H9 (cell line): ENCODE data around the gene ZDHHC1. TPM values are rescaled to one million over a fixed set of nuclear protein-coding genes. Genes with fewer than 3 reads are reported as not detected.

ENCODE experiments used
- DNase-seq: peaks from one replicate; pipeline ENCODE4 v3.0.0-alpha.2; 2017
- H2AFZ ChIP-seq: one replicate; pipeline ENCODE4 v1.6.1; 2013; ENCODE audit warnings: mild to moderate bottlenecking, low read length, control low read depth, moderate library complexity
- H2AK5ac ChIP-seq: 2 replicates; pipeline ENCODE4 v1.6.1; 2013; ENCODE audit warnings: low read length, control low read depth, mixed read lengths; ENCODE audit not compliant: insufficient read length
- H2BK120ac ChIP-seq: one replicate; pipeline ENCODE4 v1.6.1; 2013; ENCODE audit warnings: low read depth, mild to moderate bottlenecking, low read length, control low read depth, inconsistent platforms; ENCODE audit not compliant: poor library complexity, severe bottlenecking
- H2BK12ac ChIP-seq: 2 replicates; pipeline ENCODE4 v1.6.1; 2013; ENCODE audit warnings: low read length, control low read depth, mixed read lengths, low read depth; ENCODE audit not compliant: insufficient read length
- H2BK15ac ChIP-seq: 2 replicates; pipeline ENCODE4 v1.6.1; 2013; ENCODE audit warnings: low read depth, low read length, control low read depth
- H2BK20ac ChIP-seq: one replicate; pipeline ENCODE4 v1.6.1; 2013; ENCODE audit warnings: low read depth, mild to moderate bottlenecking, low read length, control low read depth, inconsistent platforms; ENCODE audit not compliant: poor library complexity, severe bottlenecking
- H2BK5ac ChIP-seq: 2 replicates; pipeline ENCODE4 v1.6.1; 2013; ENCODE audit warnings: low read length, control low read depth, mixed read lengths; ENCODE audit not compliant: insufficient read length
- H3K14ac ChIP-seq: 2 replicates; pipeline ENCODE4 v1.6.1; 2013; ENCODE audit warnings: low read length, control low read depth; ENCODE audit not compliant: insufficient read depth
- H3K18ac ChIP-seq: 2 replicates; pipeline ENCODE4 v1.6.1; 2013; ENCODE audit warnings: low read depth, mild to moderate bottlenecking, mixed read lengths, low read length, control low read depth; ENCODE audit not compliant: insufficient read length
- H3K23ac ChIP-seq: 2 replicates; pipeline ENCODE4 v1.6.1; 2013; ENCODE audit warnings: low read length, control low read depth, mixed read lengths, low read depth; ENCODE audit not compliant: insufficient read length
- H3K23me2 ChIP-seq: 2 replicates; pipeline ENCODE4 v1.6.1; 2013; ENCODE audit warnings: low read depth, mild to moderate bottlenecking, mixed read lengths, low read length, control low read depth; ENCODE audit not compliant: insufficient read length, poor library complexity, severe bottlenecking
- H3K27ac ChIP-seq: 2 replicates; pipeline ENCODE4 v1.5.1; 2013; ENCODE audit warnings: low read length, control low read depth, mixed read lengths, low read depth; ENCODE audit not compliant: insufficient read length
- H3K27me3 ChIP-seq: 2 replicates; pipeline ENCODE4 v1.6.1; 2013; ENCODE audit warnings: low read length, control low read depth, inconsistent platforms; ENCODE audit not compliant: insufficient read depth
- H3K4ac ChIP-seq: 2 replicates; pipeline ENCODE4 v1.6.1; 2013; ENCODE audit warnings: low read depth, mild to moderate bottlenecking, control low read depth, inconsistent platforms, low read length, moderate library complexity
- H3K4me1 ChIP-seq: 2 replicates; pipeline ENCODE4 v1.6.1; 2013; ENCODE audit warnings: low read length, control low read depth, inconsistent platforms; ENCODE audit not compliant: insufficient read depth
- H3K4me2 ChIP-seq: 2 replicates; pipeline ENCODE4 v1.6.1; 2013; ENCODE audit warnings: low read length, control low read depth, mixed read lengths; ENCODE audit not compliant: insufficient read length, insufficient read depth
- H3K56ac ChIP-seq: 2 replicates; pipeline ENCODE4 v1.6.1; 2013; ENCODE audit warnings: low read depth, mild to moderate bottlenecking, mixed read lengths, low read length, control low read depth; ENCODE audit not compliant: insufficient read length
- H3K79me1 ChIP-seq: 2 replicates; pipeline ENCODE4 v1.6.1; 2013; ENCODE audit warnings: low read depth, mild to moderate bottlenecking, moderate library complexity, low read length, control low read depth, inconsistent platforms; ENCODE audit not compliant: insufficient read depth, poor library complexity, severe bottlenecking
- H3K79me2 ChIP-seq: 2 replicates; pipeline ENCODE4 v1.6.1; 2013; ENCODE audit warnings: low read length, control low read depth, inconsistent platforms; ENCODE audit not compliant: insufficient read depth
- H3K9ac ChIP-seq: 2 replicates; pipeline ENCODE4 v1.6.1; 2013; ENCODE audit warnings: low read length, control low read depth, mixed read lengths; ENCODE audit not compliant: insufficient read length; ENCODE audit errors: extremely low read depth
- H3K9me3 ChIP-seq: one replicate; pipeline ENCODE4 v1.6.1; 2013; ENCODE audit warnings: low read depth, low read length, inconsistent platforms; ENCODE audit not compliant: control insufficient read depth
- H3T11ph ChIP-seq: one replicate; pipeline ENCODE4 v1.6.1; 2013; ENCODE audit warnings: mild to moderate bottlenecking, low read length, control low read depth, inconsistent platforms
- H4K20me1 ChIP-seq: one replicate; pipeline ENCODE4 v1.6.1; 2013; ENCODE audit not compliant: control insufficient read depth, insufficient read length, insufficient read depth
- H4K5ac ChIP-seq: 2 replicates; pipeline ENCODE4 v1.6.1; 2013; ENCODE audit warnings: low read depth, mild to moderate bottlenecking, mixed read lengths, low read length, control low read depth; ENCODE audit not compliant: insufficient read length
- H4K8ac ChIP-seq: replicated peaks from 2 replicates; pipeline ENCODE4 v1.6.1; 2013; ENCODE audit warnings: low read length, control low read depth, mixed read lengths, low read depth; ENCODE audit not compliant: insufficient read length
- H4K91ac ChIP-seq: 2 replicates; pipeline ENCODE4 v1.6.1; 2013; ENCODE audit warnings: low read depth, mild to moderate bottlenecking, moderate library complexity, mixed read lengths, low read length, control low read depth; ENCODE audit not compliant: insufficient read length
- H3K27ac Mint-ChIP-seq, 3 experiments: 2 replicates in 2 of 3; 3 replicates in 1 of 3; pipeline ENCODE4 v1.8.0; 2020 to 2021; ENCODE audit warnings: mixed read lengths in 3 of 3, mild to moderate bottlenecking in 1 of 3, moderate library complexity in 1 of 3
- H3K27me3 Mint-ChIP-seq: 2 replicates; pipeline ENCODE4 v1.8.0; 2021; ENCODE audit warnings: low read depth, mild to moderate bottlenecking, moderate library complexity, mixed read lengths
- H3K36me3 Mint-ChIP-seq, 3 experiments: 2 replicates in 2 of 3; 3 replicates in 1 of 3; pipeline ENCODE4 v1.8.0; 2020 to 2021; ENCODE audit warnings: low read depth in 3 of 3, mixed read lengths in 3 of 3; ENCODE audit not compliant: insufficient read depth in 1 of 3
- H3K4me1 Mint-ChIP-seq, 2 experiments: 2 replicates each; pipeline ENCODE4 v1.8.0; 2020; ENCODE audit warnings: mixed read lengths in 2 of 2
- H3K4me3 Mint-ChIP-seq, 2 experiments: 2 replicates in 1 of 2; 3 replicates in 1 of 2; pipeline ENCODE4 v1.8.0; 2020 to 2021; ENCODE audit warnings: mild to moderate bottlenecking in 2 of 2, mixed read lengths in 2 of 2, moderate library complexity in 1 of 2
- H3K9me3 Mint-ChIP-seq, 2 experiments: 2 replicates in 1 of 2; 3 replicates in 1 of 2; pipeline ENCODE4 v1.8.0; 2020; ENCODE audit warnings: mild to moderate bottlenecking in 2 of 2, mixed read lengths in 2 of 2, moderate library complexity in 1 of 2
- CTCF ChIP-seq: fragments of 200-600 bp; sonication (generic); conservative IDR thresholded peaks from 3 replicates; pipeline ENCODE4 v1.8.0; 2021; ENCODE audit warnings: antibody characterized with exemption, mild to moderate bottlenecking
- WGBS: extraction: QIAGEN DNeasy Blood & Tissue Kit; methylation state at CpG from one replicate; pipeline ENCODE4 v1.1.7; 2013; ENCODE audit warnings: missing lambda C conversion rate, low lambda C conversion rate, mixed read lengths; ENCODE audit not compliant: insufficient read length; ENCODE audit errors: extremely low coverage; 5-methylcytosine and 5-hydroxymethylcytosine counted together
- total RNA-seq: library from RNA; stranded (reverse); gene quantifications from 2 replicates; pipeline ENCODE4 v1.2.1, GENCODE V29; 2021

The ZDHHC1 gene
- total RNA-seq, 1 experiment from 2014 or later = 3.7 TPM

- H3K36me3 Mint-ChIP-seq = peaks cover 0 to 15% (median 4%) of the 10 kb centered on the region in 3 experiments; a peak in 3 of 7 replicates
- no peaks in the 10 kb centered on the region for H3K27me3 Mint-ChIP-seq
These were observed 38.6 kb upstream of the ZDHHC1 start for GRCh38 chr16:67454852-67455251.

More at GRCh38 chr16:67454852-67455251, 38.6 kb upstream of the ZDHHC1 start:
- Histone ChIP-seq H3K79me1 (no peaks in the 10 kb centered on the region), H3K9ac (no peak overlapping the region), H3K56ac (no peak overlapping the region), H3K14ac (no peak overlapping the region; the same call in 1 of the 2 replicates), H2BK20ac (no peak overlapping the region), H2AK5ac (no peak overlapping the region), H3K4me1 (no peaks in the 10 kb centered on the region), H3K23ac (no peak overlapping the region), H2BK15ac (no peak overlapping the region), H2BK120ac (no peak overlapping the region), H2AFZ (no peak overlapping the region), H4K20me1 (no peaks in the 10 kb centered on the region), H3K9me3 (no peaks in the 10 kb centered on the region), H4K8ac (no peak overlapping the region), H4K5ac (no peak overlapping the region), H3K23me2 (no peaks in the 10 kb centered on the region), H3K18ac (no peak overlapping the region), H3T11ph (no peak overlapping the region), H2BK5ac (no peak overlapping the region), H3K4me2 (no peak overlapping the region), H3K27ac (no peak overlapping the region), H3K4ac (no peak overlapping the region), H3K27me3 (no peaks in the 10 kb centered on the region), H2BK12ac (no peak overlapping the region), H4K91ac (no peak overlapping the region), H3K79me2 (no peaks in the 10 kb centered on the region)
- no CpG with 5 or more reads among the region's 6 CpGs for WGBS
- no peak for DNase-seq
- TF ChIP-seq CTCF = no peak
- Mint-ChIP-seq H3K4me3 (no peak overlapping the region), H3K4me1 (peaks cover 7 to 10% of the 10 kb centered on the region in 2 experiments), H3K27ac (peak overlapping the region in 1 of 3 experiments; percentile 68; a peak in 1 of 7 replicates), H3K9me3 (no peaks in the 10 kb centered on the region)
